IMR-90 (cell line): ENCODE data around the gene LAMA5. TPM values are rescaled to one million over a fixed set of nuclear protein-coding genes. Genes with fewer than 3 reads are reported as not detected.

Experiments
- ATAC-seq: fragments of 200-7000 bp; cut with Tn5 transposase; 2 replicates; pipeline ENCODE4 v1.9.1; 2020; ENCODE audit warnings: low read depth, mild to moderate bottlenecking, moderate library complexity
- BruUV-seq: library from RNA; stranded (reverse); fragments of 400-500 nt; replicated peaks from 2 replicates; lab custom pipeline; 2021; lab: Mats Ljungman, UMichigan
- CTCF ChIA-PET: fragments of 300-600 bp; formaldehyde crosslinking; extraction: SDS; loops from one replicate; lab custom pipeline; 2021; ENCODE audit warnings: antibody characterized with exemption; lab: Yijun Ruan, JAX
- POLR2A ChIA-PET: fragments of 300-600 bp; sonication (Branson Sonifier 250); formaldehyde crosslinking; loops from one replicate; lab custom pipeline; 2022; ENCODE audit warnings: antibody characterized with exemption; ENCODE audit not compliant: unreplicated experiment; lab: Charles Lee
- DNase-seq: peaks from one replicate; pipeline ENCODE4 v3.0.0; 2013
- H2AFZ ChIP-seq: replicated peaks from 2 replicates; pipeline ENCODE3; 2013; ENCODE audit warnings: low read length, mild to moderate bottlenecking; ENCODE audit not compliant: poor library complexity
- H2AK5ac ChIP-seq: 2 replicates; pipeline ENCODE4 v1.6.1; 2013; ENCODE audit warnings: low read depth, low read length, inconsistent platforms
- H2AK9ac ChIP-seq: replicated peaks from 2 replicates; pipeline ENCODE3; 2013; ENCODE audit warnings: mild to moderate bottlenecking, low read depth, low read length, moderate library complexity; ENCODE audit not compliant: poor library complexity
- H2BK120ac ChIP-seq: 2 replicates; pipeline ENCODE4 v1.6.1; 2013; ENCODE audit warnings: low read depth, low read length, inconsistent platforms
- H2BK15ac ChIP-seq: 3 replicates; pipeline ENCODE4 v1.6.1; 2013; ENCODE audit warnings: low read depth, low read length, inconsistent platforms
- H2BK20ac ChIP-seq: 2 replicates; pipeline ENCODE4 v1.6.1; 2013; ENCODE audit warnings: low read depth, mild to moderate bottlenecking, inconsistent platforms, low read length, moderate library complexity
- H2BK5ac ChIP-seq: 2 replicates; pipeline ENCODE4 v1.6.1; 2013; ENCODE audit warnings: mild to moderate bottlenecking, low read depth, low read length, inconsistent platforms; ENCODE audit not compliant: poor library complexity, severe bottlenecking
- H3K14ac ChIP-seq: replicated peaks from 2 replicates; pipeline ENCODE4 v1.6.1; 2013; ENCODE audit warnings: low read depth, low read length, inconsistent platforms
- H3K18ac ChIP-seq: 2 replicates; pipeline ENCODE4 v1.6.1; 2013; ENCODE audit warnings: low read depth, low read length, control low read depth
- H3K23ac ChIP-seq: 2 replicates; pipeline ENCODE4 v1.6.1; 2013; ENCODE audit warnings: low read depth, low read length, inconsistent platforms
- H3K27ac ChIP-seq: 2 replicates; pipeline ENCODE4 v1.5.1; 2013; ENCODE audit warnings: mild to moderate bottlenecking, control low read depth, low read length; ENCODE audit not compliant: insufficient read depth
- H3K27me3 ChIP-seq: 2 replicates; pipeline ENCODE4 v1.6.1; 2013; ENCODE audit warnings: low read length; ENCODE audit not compliant: control insufficient read depth, insufficient read depth
- H3K36me3 ChIP-seq: 2 replicates; pipeline ENCODE4 v1.6.1; 2013; ENCODE audit warnings: low read length, mixed read lengths; ENCODE audit not compliant: control insufficient read depth, insufficient read depth
- H3K4ac ChIP-seq: 2 replicates; pipeline ENCODE4 v1.6.1; 2013; ENCODE audit warnings: low read depth, low read length, inconsistent platforms
- H3K4me1 ChIP-seq: 2 replicates; pipeline ENCODE4 v1.6.1; 2013; ENCODE audit warnings: low read length, mixed read lengths; ENCODE audit not compliant: control insufficient read depth, insufficient read depth
- H3K4me2 ChIP-seq: 2 replicates; pipeline ENCODE4 v1.6.1; 2013; ENCODE audit warnings: low read depth, mild to moderate bottlenecking, control low read depth, low read length, moderate library complexity
- H3K4me3 ChIP-seq: 2 replicates; pipeline ENCODE4 v1.5.1; 2013; ENCODE audit warnings: low read depth, mild to moderate bottlenecking, control low read depth, low read length, moderate library complexity; ENCODE audit not compliant: insufficient read depth
- H3K56ac ChIP-seq: 2 replicates; pipeline ENCODE4 v1.6.1; 2013; ENCODE audit warnings: low read length, inconsistent platforms; ENCODE audit not compliant: insufficient read depth; ENCODE audit errors: extremely low read depth
- H3K79me1 ChIP-seq, 2 experiments: 2 replicates each; pipeline ENCODE4 v1.6.1; 2013; ENCODE audit warnings: low read length in 2 of 2, inconsistent platforms in 1 of 2, low read depth in 1 of 2
- H3K9ac ChIP-seq: 2 replicates; pipeline ENCODE4 v1.6.1; 2013; ENCODE audit warnings: low read depth, low read length, control low read depth
- H3K9me1 ChIP-seq: 2 replicates; pipeline ENCODE4 v1.6.1; 2013; ENCODE audit warnings: low read length, inconsistent platforms; ENCODE audit not compliant: insufficient read depth
- H3K9me3 ChIP-seq: 2 replicates; pipeline ENCODE4 v1.6.1; 2013; ENCODE audit warnings: low read length; ENCODE audit not compliant: control insufficient read depth, insufficient read depth
- H4K20me1 ChIP-seq: 2 replicates; pipeline ENCODE4 v1.6.1; 2013; ENCODE audit warnings: low read length, inconsistent platforms; ENCODE audit not compliant: insufficient read depth
- H4K5ac ChIP-seq: 2 replicates; pipeline ENCODE4 v1.6.1; 2013; ENCODE audit warnings: mild to moderate bottlenecking, low read depth, low read length, control low read depth
- H4K8ac ChIP-seq, 2 experiments: 2 replicates each; pipeline ENCODE4 v1.6.1; 2013; ENCODE audit warnings: low read depth in 2 of 2, low read length in 2 of 2, control low read depth in 1 of 2, inconsistent platforms in 1 of 2
- H4K91ac ChIP-seq: 2 replicates; pipeline ENCODE4 v1.6.1; 2013; ENCODE audit warnings: low read depth, low read length, inconsistent platforms; ENCODE audit not compliant: insufficient read depth
- BHLHE40 ChIP-seq: fragments of 150-350 bp; IDR thresholded peaks from 2 replicates; pipeline ENCODE4 v1.6.1; 2016; ENCODE audit warnings: mild to moderate bottlenecking, low read depth, low read length
- CEBPB ChIP-seq: IDR thresholded peaks from 2 replicates; pipeline ENCODE4 v1.6.1; 2012; ENCODE audit warnings: low read depth, low read length, improper control_type of control experiment
- CHD1 ChIP-seq: IDR thresholded peaks from 2 replicates; pipeline ENCODE4 v1.6.1; 2012; ENCODE audit warnings: low read depth, low read length, improper control_type of control experiment
- CTCF ChIP-seq: conservative IDR thresholded peaks from 2 replicates; pipeline ENCODE4 v1.5.1; 2012; ENCODE audit warnings: mild to moderate bottlenecking, low read depth, low read length, improper control_type of control experiment
- MAFK ChIP-seq: IDR thresholded peaks from 2 replicates; pipeline ENCODE4 v1.6.1; 2012; ENCODE audit warnings: low read depth, low read length, improper control_type of control experiment
- MXI1 ChIP-seq: IDR thresholded peaks from 2 replicates; pipeline ENCODE4 v1.6.1; 2012; ENCODE audit warnings: low read depth, mild to moderate bottlenecking, low read length, moderate library complexity, borderline replicate concordance
- NFE2L2 ChIP-seq: fragments of 150-350 bp; IDR thresholded peaks from 2 replicates; pipeline ENCODE4 v1.6.1; 2016; ENCODE audit warnings: low read depth, mild to moderate bottlenecking, low read length
- POLR2A ChIP-seq: IDR thresholded peaks from 2 replicates; pipeline ENCODE4 v1.6.1; 2012; ENCODE audit warnings: mild to moderate bottlenecking, low read depth, low read length
- RAD21 ChIP-seq: IDR thresholded peaks from 2 replicates; pipeline ENCODE4 v1.6.1; 2012; ENCODE audit warnings: low read length, improper control_type of control experiment
- USF2 ChIP-seq: fragments of 150-350 bp; IDR thresholded peaks from 2 replicates; pipeline ENCODE4 v1.6.1; 2017; ENCODE audit warnings: mild to moderate bottlenecking, antibody characterized with exemption, low read length, low read depth
- WGBS, 2 experiments: methylation state at CpG; one replicate each; pipeline versions ENCODE4 v1.1.5 to v1.1.7; 2013; ENCODE audit warnings: missing lambda C conversion rate in 2 of 2; ENCODE audit not compliant: insufficient read length in 1 of 2; ENCODE audit errors: extremely low coverage in 2 of 2; 5-methylcytosine and 5-hydroxymethylcytosine counted together
- dilution Hi-C: fragments of 300-500 bp; cut with HindIII; formaldehyde crosslinking; loops from one replicate; pipeline ENCODE4 v1.14.3; 2018; ENCODE audit warnings: low sequenced_read_pairs; ENCODE audit not compliant: unreplicated experiment
- in situ Hi-C: fragments of 300-500 bp; cut with MboI; formaldehyde crosslinking; loops from 3 replicates; pipeline ENCODE4 v1.14.3; 2019; ENCODE audit warnings: low sequenced_read_pairs, inconsistent platforms, mixed read lengths
- intact Hi-C: fragments of 100-400 bp; cut with micrococcal nuclease; formaldehyde crosslinking; loops from 2 replicates; pipeline ENCODE4 v1.10.0; 2022
- polyA plus RNA-seq, 3 experiments: library from polyadenylated mRNA; depleted of rRNA; stranded (reverse); fragments of >200 nt; gene quantifications; 2 replicates each; pipeline ENCODE4 v1.2.3, GENCODE V29; 2012; ENCODE audit warnings: low replicate concordance in 1 of 3
- total RNA-seq: library from RNA; depleted of rRNA; stranded (reverse); fragments of >200 nt; gene quantifications from 2 replicates; pipeline ENCODE4 v1.2.3, GENCODE V29; 2012
- TF ChIP-seq, protein P1 (sequence below): fragments of 150-350 bp; IDR thresholded peaks from 2 replicates; pipeline ENCODE4 v1.6.1; 2016; ENCODE audit warnings: low read depth, mild to moderate bottlenecking, low read length, moderate library complexity, borderline replicate concordance

LAMA5 gene
- total and polyA plus RNA-seq, 2 of the 4 experiments (the other 2 are of a cell fraction) = 0.90 to 7.3 TPM

- DNase-seq (no peak), ATAC-seq (no peak)
- peaks cover 8 to 9% of the 10 kb centered on the region in 2 experiments; a peak in 2 of 4 replicates for H3K79me1 ChIP-seq
- H3K4me3 ChIP-seq = no peak overlapping the region
- in situ Hi-C loops = loop anchor here (25.0 kb wide), 1 partner anchor 336 kb away; no protein-coding TSS in a partner anchor
- H3K9me1 ChIP-seq = peaks cover 13% of the 10 kb centered on the region
- no peak overlapping the region for H4K8ac ChIP-seq
- ChIA-PET POLR2A (no interaction called here), CTCF (no interaction called here)
- BruUV-seq = no TSS peak
- H3K14ac ChIP-seq = no peak overlapping the region
- no peaks in the 10 kb centered on the region for H3K9me3 ChIP-seq
- H2AK5ac ChIP-seq = no peak overlapping the region
- no peak overlapping the region for H3K9ac ChIP-seq
- H4K5ac ChIP-seq = no peak overlapping the region
- no peak overlapping the region for H4K91ac ChIP-seq
- WGBS, 2 experiments = 80% methylated on average over 2 of the region's 6 CpGs; no CpG with 5 or more reads in 1 of the 2 experiments
- H3K36me3 ChIP-seq = peaks cover 57% of the 10 kb centered on the region
- TF ChIP-seq CEBPB (no peak), MAFK (no peak), MXI1 (no peak), USF2 (no peak), POLR2A (no peak), NFE2L2 (no peak), RAD21 (no peak), CTCF (no peak), BHLHE40 (no peak), CHD1 (no peak)
- TF ChIP-seq, protein P1, sequence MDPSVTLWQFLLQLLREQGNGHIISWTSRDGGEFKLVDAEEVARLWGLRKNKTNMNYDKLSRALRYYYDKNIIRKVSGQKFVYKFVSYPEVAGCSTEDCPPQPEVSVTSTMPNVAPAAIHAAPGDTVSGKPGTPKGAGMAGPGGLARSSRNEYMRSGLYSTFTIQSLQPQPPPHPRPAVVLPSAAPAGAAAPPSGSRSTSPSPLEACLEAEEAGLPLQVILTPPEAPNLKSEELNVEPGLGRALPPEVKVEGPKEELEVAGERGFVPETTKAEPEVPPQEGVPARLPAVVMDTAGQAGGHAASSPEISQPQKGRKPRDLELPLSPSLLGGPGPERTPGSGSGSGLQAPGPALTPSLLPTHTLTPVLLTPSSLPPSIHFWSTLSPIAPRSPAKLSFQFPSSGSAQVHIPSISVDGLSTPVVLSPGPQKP = no peak
- H2BK5ac ChIP-seq = no peak overlapping the region
- H3K27ac ChIP-seq = no peak overlapping the region
- no peaks in the 10 kb centered on the region for H3K27me3 ChIP-seq
- H3K18ac ChIP-seq = no peak overlapping the region
- dilution Hi-C loops = loop anchor here (25.0 kb wide), 1 partner anchor 111 kb away; the partner anchor contains the start of gene RPS21
- no peak overlapping the region for H2BK120ac ChIP-seq
- no peak overlapping the region for H2AK9ac ChIP-seq
- no peak overlapping the region for H3K56ac ChIP-seq
- no peaks in the 10 kb centered on the region for H3K4me1 ChIP-seq
- H3K4me2 ChIP-seq = no peak overlapping the region
- H2BK20ac ChIP-seq = no peak overlapping the region
- no peak overlapping the region for H2AFZ ChIP-seq
- intact Hi-C loops = no loop called here
- H4K20me1 ChIP-seq = peaks cover 8% of the 10 kb centered on the region; the same call in 1 of the 2 replicates
- H3K4ac ChIP-seq = no peak overlapping the region
- H3K23ac ChIP-seq = no peak overlapping the region
- no peak overlapping the region for H2BK15ac ChIP-seq
These were observed 90.7 kb downstream of the LAMA5 start for GRCh38 chr20:62276439-62276838.
